Nephron progenitor cell (in vitro differentiated cells): ENCODE data around the gene C1QTNF5.

ENCODE experiments used
- DNase-seq: peaks from one replicate; pipeline ENCODE4 v3.0.0; 2021
- H3K27ac Mint-ChIP-seq: 2 replicates; pipeline ENCODE4 v1.8.0; 2021; ENCODE audit warnings: mild to moderate bottlenecking, moderate library complexity, mixed read lengths
- H3K27me3 Mint-ChIP-seq: 2 replicates; pipeline ENCODE4 v1.8.0; 2021; ENCODE audit warnings: mild to moderate bottlenecking, low read depth, mixed read lengths; ENCODE audit not compliant: poor library complexity
- H3K36me3 Mint-ChIP-seq: 2 replicates; pipeline ENCODE4 v1.8.0; 2021; ENCODE audit warnings: low read depth, mixed read lengths
- H3K4me1 Mint-ChIP-seq: 2 replicates; pipeline ENCODE4 v1.8.0; 2021; ENCODE audit warnings: mixed read lengths
- H3K4me3 Mint-ChIP-seq: 2 replicates; pipeline ENCODE4 v1.8.0; 2021; ENCODE audit warnings: mild to moderate bottlenecking, moderate library complexity, mixed read lengths
- H3K9me3 Mint-ChIP-seq: 2 replicates; pipeline ENCODE4 v1.8.0; 2021; ENCODE audit warnings: mild to moderate bottlenecking, moderate library complexity, mixed read lengths
- CTCF ChIP-seq: fragments of 200-600 bp; sonication (generic); IDR thresholded peaks from 2 replicates; pipeline ENCODE4 v1.5.0; 2021; ENCODE audit warnings: antibody characterized with exemption

The C1QTNF5 gene

GRCh38 chr11:119330237-119330636, 10.4 kb downstream of the C1QTNF5 start:
- Mint-ChIP-seq H3K27ac (no peak overlapping the region), H3K36me3 (no peaks in the 10 kb centered on the region), H3K27me3 (peaks cover 25% of the 10 kb centered on the region), H3K9me3 (no peaks in the 10 kb centered on the region), H3K4me3 (no peak overlapping the region), H3K4me1 (peaks cover 22% of the 10 kb centered on the region)
- TF ChIP-seq CTCF, result no peak
- DNase-seq, result no peak

DNA sequence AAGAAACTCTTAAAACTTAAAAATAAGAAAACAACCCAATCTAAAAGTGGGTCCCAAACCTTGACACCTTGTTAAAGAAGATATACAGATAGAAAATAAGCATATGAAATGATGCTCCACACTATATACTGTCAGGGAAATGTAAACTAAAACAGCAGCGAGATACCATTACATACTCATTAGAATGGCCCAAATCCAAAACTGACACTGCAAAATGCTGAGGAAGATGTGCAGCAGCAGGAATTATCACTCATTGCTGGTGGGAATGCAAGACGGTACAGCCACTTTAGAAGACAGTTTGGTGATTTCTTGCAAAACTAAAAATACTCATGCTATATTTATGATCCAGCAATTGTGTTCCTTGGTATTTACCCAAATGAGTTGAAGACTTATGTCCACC, 11.4 kb downstream of the C1QTNF5 start:
- no peak overlapping the region for H3K4me3 Mint-ChIP-seq
- H3K27ac Mint-ChIP-seq, result no peak overlapping the region

DNA sequence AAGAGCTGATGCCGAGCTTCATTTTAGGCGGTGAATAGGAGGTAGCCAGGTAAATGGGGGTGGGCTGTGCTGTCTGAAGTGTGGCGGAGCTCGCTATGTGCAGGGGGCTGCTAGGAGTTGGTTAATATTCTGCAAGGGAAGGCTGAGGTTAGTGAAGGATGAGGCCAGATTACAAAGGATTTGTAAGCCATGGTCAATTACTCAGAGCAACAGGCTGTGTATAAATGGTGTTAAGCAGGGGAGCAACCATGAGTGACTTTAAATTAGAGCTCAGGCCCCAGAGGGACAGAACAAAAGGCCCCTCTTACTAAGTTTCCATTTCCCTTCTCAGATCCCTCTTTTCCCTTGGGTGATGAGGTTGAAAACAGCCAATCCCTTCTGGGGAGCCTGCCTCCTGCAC, 16.5 kb downstream of the C1QTNF5 start:
- no peak overlapping the region for H3K4me3 Mint-ChIP-seq
- TF ChIP-seq CTCF, result no peak
- no peaks in the 10 kb centered on the region for H3K36me3 Mint-ChIP-seq
- no peak for DNase-seq
- H3K27ac Mint-ChIP-seq, result peak overlapping the region; percentile 62
- H3K9me3 Mint-ChIP-seq, result no peaks in the 10 kb centered on the region
- H3K27me3 Mint-ChIP-seq, result peaks cover 16% of the 10 kb centered on the region
- peaks cover 43% of the 10 kb centered on the region for H3K4me1 Mint-ChIP-seq

More for the DNA sequence above, 11.4 kb downstream of the C1QTNF5 start:
- TF ChIP-seq CTCF, result no peak
- DNase-seq, result no peak
- no peaks in the 10 kb centered on the region for H3K9me3 Mint-ChIP-seq
- no peaks in the 10 kb centered on the region for H3K36me3 Mint-ChIP-seq
- peaks cover 20% of the 10 kb centered on the region for H3K4me1 Mint-ChIP-seq
- peaks cover 25% of the 10 kb centered on the region for H3K27me3 Mint-ChIP-seq

- peaks cover 49% of the 10 kb centered on the region for H3K4me1 Mint-ChIP-seq
- peak; percentile 90 for DNase-seq
- no peaks in the 10 kb centered on the region for H3K9me3 Mint-ChIP-seq
- H3K4me3 Mint-ChIP-seq, result no peak overlapping the region
- H3K36me3 Mint-ChIP-seq, result no peaks in the 10 kb centered on the region
- peaks cover 11% of the 10 kb centered on the region for H3K27me3 Mint-ChIP-seq
- TF ChIP-seq CTCF, result peak; percentile 81
- peak overlapping the region; percentile 62 for H3K27ac Mint-ChIP-seq
Measured at GRCh38 chr11:119323532-119324033, 17.1 kb downstream of the C1QTNF5 start.

DNA sequence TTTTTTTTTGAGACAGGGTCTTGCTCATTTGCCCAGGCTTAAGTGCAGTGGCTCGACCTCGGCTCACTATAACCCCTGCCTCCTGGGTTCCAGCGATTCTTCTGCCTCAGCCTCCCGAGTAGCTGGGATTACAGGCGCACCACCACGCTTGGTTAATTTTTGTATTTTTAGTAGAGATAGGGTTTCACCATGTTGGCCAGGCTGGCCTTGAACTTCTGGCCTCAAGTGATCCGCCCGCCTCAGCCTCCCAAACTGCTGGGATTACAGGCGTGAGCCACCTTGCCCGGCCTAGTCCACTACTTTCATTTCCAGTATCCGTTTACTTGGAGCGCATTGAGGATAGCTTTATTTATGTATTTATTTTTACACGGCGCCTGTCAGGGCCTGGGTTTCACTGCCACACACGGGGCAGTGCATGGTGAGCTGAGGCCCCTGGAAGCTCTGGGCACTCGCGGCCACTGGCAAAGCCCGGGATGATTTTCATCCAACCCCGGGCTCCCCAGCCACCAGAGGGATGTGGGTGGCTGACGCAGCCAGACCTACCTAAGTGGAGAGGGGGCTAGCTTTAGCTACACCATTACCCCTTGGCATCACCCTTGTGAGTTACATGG, 17.7 kb downstream of the C1QTNF5 start:
- no peak for DNase-seq
- Mint-ChIP-seq H3K4me3 (no peak overlapping the region), H3K4me1 (peaks cover 55% of the 10 kb centered on the region), H3K27me3 (peaks cover 8% of the 10 kb centered on the region), H3K36me3 (no peaks in the 10 kb centered on the region), H3K9me3 (no peaks in the 10 kb centered on the region), H3K27ac (no peak overlapping the region)
- TF ChIP-seq CTCF, result no peak

GRCh38 chr11:119322360-119322739, 18.3 kb downstream of the C1QTNF5 start:
- no peak for DNase-seq
- peaks cover 8% of the 10 kb centered on the region for H3K27me3 Mint-ChIP-seq
- no peak for TF ChIP-seq CTCF
- no peak overlapping the region for H3K4me3 Mint-ChIP-seq
- no peak overlapping the region for H3K27ac Mint-ChIP-seq
- peaks cover 61% of the 10 kb centered on the region for H3K4me1 Mint-ChIP-seq
- H3K9me3 Mint-ChIP-seq, result no peaks in the 10 kb centered on the region
- H3K36me3 Mint-ChIP-seq, result no peaks in the 10 kb centered on the region
